ENCODE measurements around the gene GNB3. TPM values are rescaled to one million over a fixed set of nuclear protein-coding genes. Genes with fewer than 3 reads are reported as not detected.

GNB3 gene
- total RNA-seq, 1 experiment from 2014 or later: 14.0 TPM

GRCh38 chr12:6853626-6854025 lies 12.9 kb downstream of the GNB3 start:
- Mint-ChIP-seq H3K36me3 (peaks cover 38% of the 10 kb centered on the region), H3K27me3 (ENCODE audit: low read depth) (no peaks in the 10 kb centered on the region), H3K4me1 (peaks cover 19% of the 10 kb centered on the region), H3K9me3 (no peaks in the 10 kb centered on the region), H3K4me3 (peak overlapping the region; percentile 95), H3K27ac (peak overlapping the region; percentile 38)
- ChIA-PET CTCF (interaction anchor here (0.6 to 6.0 kb wide), 7 partner anchors 12 to 169 kb away, joined by 3 to 181 read pairs (median 27); partner anchors contain the start of genes GNB3, PTMS, SPSB2 and TPI1), POLR2A (interaction anchor here (0.6 to 3.0 kb wide), 5 partner anchors 14 to 90 kb away, joined by 3 to 33 read pairs (median 14); partner anchors contain the start of genes C12orf57, RNU7-1, SPSB2 and TPI1)
- DNase-seq (ENCODE audit: low spot score): no peak
- no peak for ATAC-seq
- TF ChIP-seq HMGA2 (CRISPR knock-in tag; IDR thresholded peaks at IDR 0.05) (no peak), TCF7 (CRISPR knock-in tag; IDR thresholded peaks at IDR 0.05; ENCODE audit: low read depth) (no peak), NFYB (CRISPR knock-in tag; conservative IDR thresholded peaks at IDR 0.05; ENCODE audit: low read depth) (no peak), EMX1 (CRISPR knock-in tag; IDR thresholded peaks at IDR 0.05) (no peak), MAX (CRISPR knock-in tag; IDR thresholded peaks at IDR 0.05) (no peak), ZMAT4 (CRISPR knock-in tag; IDR thresholded peaks at IDR 0.05) (no peak), ZNF423 (CRISPR knock-in tag; IDR thresholded peaks at IDR 0.05) (no peak), ZNF416 (CRISPR knock-in tag; IDR thresholded peaks at IDR 0.05) (no peak), GTF2I (CRISPR knock-in tag; conservative IDR thresholded peaks at IDR 0.05) (no peak)

GRCh38 chr12:6854036-6854435 lies 13.3 kb downstream of the GNB3 start:
- Mint-ChIP-seq H3K4me3 (peak overlapping the region; percentile 95), H3K27ac (peak overlapping the region; percentile 31; the same call in 1 of the 2 replicates), H3K4me1 (peaks cover 19% of the 10 kb centered on the region), H3K9me3 (no peaks in the 10 kb centered on the region), H3K27me3 (ENCODE audit: low read depth) (no peaks in the 10 kb centered on the region), H3K36me3 (peaks cover 40% of the 10 kb centered on the region)
- ChIA-PET CTCF (interaction anchor here (3.1 to 6.0 kb wide), 4 partner anchors 13 to 37 kb away, joined by 23 to 181 read pairs (median 41); partner anchors contain the start of genes GNB3, SPSB2 and TPI1), POLR2A (no interaction called here)
- DNase-seq (ENCODE audit: low spot score) (no peak), ATAC-seq (no peak)
- TF ChIP-seq ZNF281 (CRISPR knock-in tag; IDR thresholded peaks at IDR 0.05): no peak
- no peak for TF ChIP-seq ZNF138 (CRISPR knock-in tag; conservative IDR thresholded peaks at IDR 0.05)
- no peak for TF ChIP-seq FOXJ3 (CRISPR knock-in tag; IDR thresholded peaks at IDR 0.05; ENCODE audit: borderline replicate concordance)
- TF ChIP-seq ZNF396 (CRISPR knock-in tag; IDR thresholded peaks at IDR 0.05; ENCODE audit: borderline replicate concordance): no peak
- no peak for TF ChIP-seq GTF2I (CRISPR knock-in tag; conservative IDR thresholded peaks at IDR 0.05)

- H3K9me3 Mint-ChIP-seq: no peaks in the 10 kb centered on the region
- CTCF ChIA-PET: interaction anchor here (0.5 to 6.0 kb wide), 2 partner anchors 14 to 77 kb away, joined by 3 to 181 read pairs; partner anchors contain the start of genes SPSB2 and TPI1
- peaks cover 41% of the 10 kb centered on the region for H3K36me3 Mint-ChIP-seq
- H3K4me1 Mint-ChIP-seq: peaks cover 12% of the 10 kb centered on the region
- DNase-seq (ENCODE audit: low spot score) (no peak), ATAC-seq (no peak)
- no peaks in the 10 kb centered on the region for H3K27me3 Mint-ChIP-seq (ENCODE audit: low read depth)
- H3K4me3 Mint-ChIP-seq: no peak overlapping the region
- POLR2A ChIA-PET: no interaction called here
- H3K27ac Mint-ChIP-seq: no peak overlapping the region
- no peak for TF ChIP-seq GTF2I (CRISPR knock-in tag; conservative IDR thresholded peaks at IDR 0.05)
Observed at GRCh38 chr12:6855322-6855721, 14.6 kb downstream of the GNB3 start.

GRCh38 chr12:6858799-6859198 lies 18.1 kb downstream of the GNB3 start:
- ChIA-PET CTCF (interaction anchor here (2.0 kb wide), 1 partner anchor 10 kb away, joined by 5 read pairs; no protein-coding TSS in a partner anchor), POLR2A (no interaction called here)
- Mint-ChIP-seq H3K36me3 (peaks cover 67% of the 10 kb centered on the region), H3K9me3 (no peaks in the 10 kb centered on the region), H3K27me3 (ENCODE audit: low read depth) (no peaks in the 10 kb centered on the region), H3K4me3 (no peak overlapping the region), H3K27ac (no peak overlapping the region), H3K4me1 (peaks cover under 1% of the 10 kb centered on the region; the same call in 1 of the 2 replicates)
- no peak for TF ChIP-seq ZNF532 (CRISPR knock-in tag; IDR thresholded peaks at IDR 0.05; ENCODE audit: borderline replicate concordance)
- TF ChIP-seq TEAD4 (CRISPR knock-in tag; IDR thresholded peaks at IDR 0.05): no peak
- no peak for TF ChIP-seq ZNF671 (CRISPR knock-in tag; IDR thresholded peaks at IDR 0.05)
- no peak for ATAC-seq
- DNase-seq (ENCODE audit: low spot score): no peak

Measured in WTC11 (cell line).